HG03139 (cell line): ENCODE results near the gene ADORA1.

Experiments
- ATAC-seq: cut with Tn5 transposase; IDR thresholded peaks from one replicate; pipeline ENCODE4 v1.9.1; 2021; ENCODE audit not compliant: unreplicated experiment

The ADORA1 gene

GRCh38 chr1:203185585-203185984, 58.1 kb downstream of the ADORA1 start:
- no peak for ATAC-seq

DNA sequence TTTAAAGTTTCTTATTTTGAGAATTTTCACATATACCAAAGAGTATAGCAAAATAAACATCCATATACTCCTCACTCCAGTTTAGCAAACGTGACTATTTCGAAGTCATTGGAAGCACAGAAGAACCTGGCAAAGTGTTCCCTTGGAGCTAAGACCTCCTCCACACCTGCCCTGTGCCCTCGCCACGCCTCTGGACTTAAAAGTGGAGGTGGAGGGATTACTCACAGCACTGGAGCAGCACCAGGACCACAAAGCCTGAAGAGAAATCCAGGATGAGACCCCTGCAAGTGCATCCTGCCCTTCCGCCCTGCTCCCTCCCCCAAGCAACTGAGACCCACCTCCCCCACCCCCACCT, 58.5 kb downstream of the ADORA1 start:
- ATAC-seq: no peak

GRCh38 chr1:203186446-203187303, 59.1 kb downstream of the ADORA1 start, which contains the start of gene CHI3L1:
Gene CHI3L1 (minus strand): TSS chr1:203186704. CDS start chr1:203186623, 81 bp downstream.
- no peak for ATAC-seq

GRCh38 chr1:203187304-203187685, 59.8 kb downstream of the ADORA1 start:
- ATAC-seq: no peak

GRCh38 chr1:203187689-203188264, 60.3 kb downstream of the ADORA1 start:
- ATAC-seq: no peak

GRCh38 chr1:203188686-203189232, 61.2 kb downstream of the ADORA1 start:
- no peak for ATAC-seq

- ATAC-seq: no peak
Observed at GRCh38 chr1:203189951-203190352, 62.4 kb downstream of the ADORA1 start.

DNA sequence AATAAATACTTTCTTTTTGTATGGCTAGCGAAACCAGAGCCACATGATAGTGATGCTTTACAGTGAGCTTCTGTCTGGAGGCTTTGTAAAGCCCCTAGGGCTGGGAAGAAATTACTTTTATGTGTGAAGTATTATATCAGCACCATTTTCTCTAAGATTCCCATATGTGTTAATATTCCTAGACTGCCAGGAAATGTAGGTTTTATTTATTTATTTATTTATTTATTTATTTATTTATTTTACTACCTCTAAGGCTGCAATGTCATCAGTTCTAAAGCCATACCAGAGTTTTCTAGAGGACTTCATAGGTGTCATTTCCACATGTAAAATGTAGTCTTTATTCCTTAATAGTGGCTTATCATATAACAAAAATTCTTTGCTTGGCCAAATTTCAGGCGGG, 63.4 kb downstream of the ADORA1 start:
- no peak for ATAC-seq

- no peak for ATAC-seq
Observed at GRCh38 chr1:203196371-203196770, 68.8 kb downstream of the ADORA1 start.

- no peak for ATAC-seq
Observed at GRCh38 chr1:203197625-203198024, 70.1 kb downstream of the ADORA1 start.

DNA sequence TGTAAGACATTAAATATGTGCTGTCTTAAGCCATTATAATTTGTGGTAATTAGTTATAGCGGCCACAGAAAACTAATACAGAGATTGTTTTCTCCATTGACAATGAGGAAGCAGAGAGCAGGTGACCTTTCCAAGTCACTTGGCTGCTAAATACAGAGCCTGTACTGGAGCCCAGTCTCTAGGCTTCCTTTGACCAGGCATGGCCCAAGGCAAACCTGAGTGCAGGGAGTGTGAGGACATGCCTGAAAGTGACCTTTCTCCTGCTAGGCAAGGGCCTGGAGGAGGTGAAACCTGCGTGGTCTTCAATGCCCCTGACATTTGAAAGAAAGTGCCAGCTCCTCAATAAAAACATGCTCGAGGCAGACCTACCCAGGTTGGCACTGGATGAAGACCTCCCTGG, 71.5 kb downstream of the ADORA1 start:
- ATAC-seq: no peak

DNA sequence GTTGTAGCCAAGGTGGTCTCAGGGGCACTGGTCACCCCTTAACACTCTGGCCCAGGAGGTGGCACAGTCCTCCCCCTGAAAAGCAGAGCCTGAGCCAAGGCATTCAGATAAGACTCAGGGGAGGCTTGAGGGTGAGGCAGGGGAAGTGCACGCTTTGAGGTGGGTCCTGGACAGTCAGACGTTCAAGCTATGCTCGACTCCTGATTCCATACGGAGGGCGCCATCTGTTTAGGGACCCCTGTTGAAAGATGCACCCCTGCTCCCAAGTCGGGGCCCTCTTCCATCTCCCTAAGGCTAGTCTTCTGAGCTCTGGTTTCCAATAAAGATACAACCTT, 71.9 kb downstream of the ADORA1 start:
- no peak for ATAC-seq

DNA sequence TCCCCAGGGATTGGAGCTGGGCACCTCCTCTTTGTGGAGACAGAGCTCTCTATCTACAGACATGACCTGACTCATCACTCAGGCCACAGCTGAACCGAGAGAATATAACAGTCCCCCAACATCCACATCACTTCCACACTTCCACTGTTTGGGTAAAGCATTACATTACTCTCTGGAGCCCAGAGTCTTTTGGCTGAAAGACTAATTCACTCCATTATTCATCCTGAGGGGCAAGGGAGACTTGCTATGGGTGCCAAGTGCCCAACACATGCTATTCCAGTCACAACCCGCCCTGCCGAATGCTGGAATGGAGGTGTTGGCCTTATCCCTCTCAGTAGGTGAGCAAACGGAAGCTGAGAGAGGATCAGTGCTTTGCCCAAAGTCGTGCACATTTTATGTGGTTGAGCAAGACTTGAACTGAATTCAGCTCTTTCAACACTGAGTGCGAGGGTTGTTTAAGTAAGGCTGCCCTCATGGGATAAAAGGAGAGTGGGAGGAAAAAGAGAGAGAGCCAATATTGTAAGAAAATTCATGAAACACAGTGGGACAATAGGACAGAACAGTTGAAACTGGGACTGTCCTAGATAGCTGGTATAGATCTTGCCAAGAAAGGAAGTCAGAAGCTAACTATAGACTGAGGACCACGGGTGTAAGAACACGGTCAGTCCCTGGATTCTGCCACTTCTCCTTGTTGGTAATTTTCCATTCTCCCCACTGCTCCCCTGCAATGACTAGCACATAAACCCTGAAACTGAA, 72.5 kb downstream of the ADORA1 start:
- ATAC-seq: no peak

DNA sequence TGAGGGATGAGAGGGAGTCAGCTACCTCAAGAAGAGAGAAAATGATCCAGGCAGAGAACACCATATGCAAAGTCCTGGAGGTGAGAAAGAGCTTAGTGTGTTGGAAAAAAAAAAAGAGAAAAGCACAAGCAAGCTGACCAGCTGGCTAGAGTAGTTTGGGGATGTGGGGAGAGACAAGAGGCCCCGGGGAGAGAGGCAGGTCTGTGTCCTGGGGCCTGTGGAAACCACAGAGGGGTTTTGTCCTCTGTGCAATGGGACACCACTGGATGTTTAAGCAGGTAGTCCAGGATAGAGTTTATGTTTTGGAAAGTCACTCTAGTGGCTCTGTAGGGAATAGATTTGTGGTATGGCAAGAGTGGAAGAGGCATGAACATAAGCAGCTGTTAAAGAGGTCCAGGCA, 73.4 kb downstream of the ADORA1 start:
- no peak for ATAC-seq

DNA sequence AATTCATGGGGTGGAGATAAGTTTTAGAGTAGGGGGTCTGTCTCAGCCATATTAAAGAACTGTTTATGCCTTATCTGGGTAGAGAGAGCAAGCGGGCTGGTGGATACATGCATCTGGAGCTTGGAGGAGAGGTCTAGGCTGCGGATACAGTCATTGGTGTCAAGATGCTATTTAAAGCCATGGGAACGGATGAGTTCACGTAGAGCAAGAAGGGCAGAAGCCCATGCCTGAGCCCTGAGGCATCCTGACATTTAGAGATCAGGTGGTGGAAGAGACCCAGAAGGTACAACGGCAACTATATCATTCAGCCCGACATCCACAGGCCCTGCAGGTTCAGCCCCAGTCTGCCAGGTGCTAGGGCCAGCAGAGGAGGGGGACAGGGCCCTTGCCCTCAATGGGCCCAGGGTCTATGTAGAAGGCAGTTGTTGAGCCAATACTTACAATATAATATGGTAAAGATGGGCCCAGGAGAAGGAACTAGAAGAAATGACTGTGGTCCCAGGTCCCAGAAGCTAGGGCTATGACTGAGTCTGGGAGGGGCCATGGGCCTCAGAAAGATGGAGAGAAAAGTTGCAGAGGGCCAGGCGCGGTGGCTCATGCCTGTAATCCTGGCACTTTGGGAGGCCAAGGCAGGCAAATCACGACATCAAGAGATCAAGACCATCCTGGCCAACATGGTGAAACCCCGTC, 74.1 kb downstream of the ADORA1 start:
- no peak for ATAC-seq

- ATAC-seq: no peak
Observed at GRCh38 chr1:203202431-203203245, 75.1 kb downstream of the ADORA1 start.

- no peak for ATAC-seq
Observed at GRCh38 chr1:203204756-203205155, 77.2 kb downstream of the ADORA1 start.

- no peak for ATAC-seq
Observed at GRCh38 chr1:203206129-203206687, 78.7 kb downstream of the ADORA1 start.

DNA sequence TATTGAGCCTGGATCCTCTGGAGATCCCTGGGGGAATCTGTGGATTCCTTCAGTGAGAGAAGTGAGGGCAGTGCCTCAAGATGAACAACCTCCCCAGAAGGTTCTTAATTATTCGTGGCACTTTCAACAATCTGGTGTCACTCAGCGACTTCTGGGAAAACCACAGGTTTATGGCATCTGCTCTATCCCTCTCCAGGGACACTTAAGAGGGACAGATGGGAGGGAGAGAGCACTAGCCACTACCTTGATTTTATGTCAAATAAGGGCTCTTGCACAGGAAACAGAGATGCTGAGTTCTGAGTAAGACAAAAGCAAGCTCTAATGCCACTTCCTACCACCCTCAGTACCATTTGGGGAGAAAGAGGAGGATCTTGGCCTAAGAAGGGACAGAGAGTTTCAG, 80.2 kb downstream of the ADORA1 start:
- no peak for ATAC-seq

DNA sequence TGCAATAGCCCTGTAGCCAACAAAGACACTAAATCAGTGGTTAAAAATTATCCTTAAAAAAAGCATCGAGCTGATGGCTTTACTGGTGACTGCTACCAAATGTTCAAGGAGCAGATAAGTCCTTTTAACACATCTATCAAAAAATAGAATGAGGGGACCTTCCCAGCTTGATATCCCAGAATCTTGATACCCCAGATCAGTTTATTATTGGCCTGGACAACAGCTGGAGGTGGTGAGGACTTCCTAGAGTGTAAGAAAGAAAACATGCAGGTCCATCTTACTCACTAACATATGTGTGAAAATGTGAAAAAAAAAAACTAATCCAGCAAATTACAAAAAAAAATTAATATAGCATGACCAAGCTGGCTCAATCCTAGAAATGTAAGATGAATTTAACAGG, 80.7 kb downstream of the ADORA1 start:
- ATAC-seq: no peak
